Stimulated activated CD4-positive, alpha-beta T cell treated with anti-CD3 and anti-CD28 coated beads, Interleukin-1b, Interleukin-23, amount 100 ng/mL, for 48 hours (primary cell): ENCODE results near the gene CSNK1D.

ENCODE experiments used
- DNase-seq: peaks from one replicate; pipeline ENCODE4 v3.0.0-alpha.2; 2020

Gene CSNK1D

DNA sequence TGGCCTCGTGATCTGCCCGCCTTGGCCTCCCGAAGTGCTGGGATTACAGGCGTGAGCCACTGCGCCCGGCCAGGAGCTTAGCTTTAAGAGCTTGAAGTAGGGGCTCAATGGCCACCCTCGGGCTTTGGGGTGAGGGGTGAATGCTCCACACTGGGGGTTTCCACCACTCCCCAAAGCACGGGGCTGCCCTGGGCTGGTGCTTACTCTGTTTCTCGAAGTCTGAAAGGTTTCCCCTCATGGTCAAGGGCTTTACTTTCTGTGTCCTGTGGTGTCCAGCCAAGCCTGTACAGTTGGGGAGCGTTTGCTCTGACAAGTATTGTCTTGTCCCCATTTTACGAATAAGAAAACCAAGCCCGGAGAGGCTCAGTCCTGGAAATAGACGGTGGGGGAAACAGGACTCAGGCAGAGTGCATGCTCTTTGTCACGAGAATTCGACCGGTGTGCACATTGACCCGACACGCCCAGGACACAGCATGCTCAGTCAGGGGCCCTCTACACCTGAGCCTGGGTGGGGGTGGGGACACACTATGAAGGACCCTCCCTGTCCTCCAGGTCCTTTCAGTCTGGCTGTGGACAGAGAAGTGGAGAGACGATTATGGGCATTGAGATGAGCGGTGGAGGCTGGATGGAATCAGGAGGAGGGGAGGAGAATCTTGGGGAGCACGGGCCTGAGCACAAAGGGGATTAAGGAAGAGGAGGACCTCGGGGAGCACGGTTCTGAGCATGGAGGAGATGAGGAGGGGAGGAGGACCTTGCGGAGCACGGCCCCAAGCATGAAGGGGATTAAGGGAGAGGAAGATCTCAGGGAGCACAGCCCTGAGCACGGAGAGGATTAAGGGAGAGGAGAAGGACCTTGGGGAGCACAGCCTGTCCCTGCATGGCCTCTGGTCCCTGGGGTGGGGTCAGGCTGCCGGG lies 36.4 kb upstream of the CSNK1D start:
- no peak for DNase-seq

DNA sequence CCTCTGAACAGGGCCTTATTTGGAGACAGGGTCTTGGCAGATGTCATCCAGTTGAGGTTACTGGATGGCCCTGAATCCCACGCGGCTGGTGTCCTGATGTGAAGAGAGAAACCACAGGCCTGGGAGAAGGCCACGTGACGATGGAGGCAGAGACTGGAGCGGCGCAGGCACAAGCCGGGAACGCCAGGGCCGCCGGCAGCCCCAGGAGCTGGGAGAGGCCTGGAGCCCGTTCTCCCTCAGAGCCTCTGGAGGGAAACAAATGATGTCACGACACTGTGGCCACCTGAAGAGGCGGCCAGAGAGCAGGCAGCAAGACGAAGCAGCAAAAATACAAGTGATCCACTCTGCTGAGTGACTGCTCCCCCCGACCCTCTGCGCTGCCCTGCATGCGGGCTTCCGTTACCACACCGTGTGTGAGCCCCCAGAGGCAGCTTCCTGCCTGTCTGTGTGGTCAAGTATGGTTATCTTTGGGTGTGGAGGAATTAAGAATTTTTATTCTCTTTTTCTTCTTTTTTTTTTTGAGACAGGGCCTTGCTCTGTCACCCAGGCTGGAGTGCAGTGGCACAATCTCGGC lies 32.3 kb upstream of the CSNK1D start:
- no peak for DNase-seq

DNA sequence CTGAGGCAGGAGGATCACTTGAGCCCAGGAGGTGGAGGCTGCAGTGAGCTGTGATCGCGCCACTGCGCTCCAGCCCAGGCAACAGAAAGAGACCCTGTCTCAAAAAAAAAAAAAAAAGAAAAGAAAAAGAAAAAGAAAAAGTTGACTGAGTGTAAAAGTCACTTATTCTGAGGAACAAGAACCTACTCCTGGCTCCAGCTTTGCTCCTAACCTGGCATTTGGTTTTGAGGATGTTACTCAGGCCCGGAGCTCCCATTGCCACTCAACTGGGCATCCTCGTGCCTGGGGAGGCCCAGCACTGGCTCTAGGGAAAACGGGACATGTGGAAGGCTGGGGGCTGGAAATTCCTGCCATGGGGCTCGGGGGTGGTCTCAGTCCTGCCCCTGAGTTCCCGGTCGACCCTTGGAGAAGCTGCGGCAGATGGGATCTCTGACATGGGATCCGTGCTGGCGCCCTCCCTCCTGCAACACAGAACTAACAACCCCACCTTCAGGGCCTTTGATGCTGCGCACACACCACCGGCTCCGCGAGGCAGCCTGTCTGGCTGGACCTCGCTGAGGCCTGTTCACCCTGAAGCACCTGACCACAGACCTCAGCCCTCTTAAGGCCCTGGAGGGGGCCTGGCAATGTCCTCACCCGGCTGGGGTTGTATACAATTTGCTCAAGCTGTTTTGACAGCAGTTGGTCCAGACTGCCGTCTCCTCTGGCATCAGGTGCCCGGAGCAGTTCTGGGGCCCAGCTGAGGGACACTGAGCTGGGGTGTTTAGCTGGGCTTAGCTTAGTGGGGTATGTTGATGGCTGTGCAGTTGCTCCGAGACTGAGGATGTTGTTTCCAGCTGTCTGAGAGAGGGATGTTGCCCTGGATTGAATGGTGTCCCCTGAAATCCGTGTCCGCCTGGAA lies 31.6 kb upstream of the CSNK1D start:
- no peak for DNase-seq

DNA sequence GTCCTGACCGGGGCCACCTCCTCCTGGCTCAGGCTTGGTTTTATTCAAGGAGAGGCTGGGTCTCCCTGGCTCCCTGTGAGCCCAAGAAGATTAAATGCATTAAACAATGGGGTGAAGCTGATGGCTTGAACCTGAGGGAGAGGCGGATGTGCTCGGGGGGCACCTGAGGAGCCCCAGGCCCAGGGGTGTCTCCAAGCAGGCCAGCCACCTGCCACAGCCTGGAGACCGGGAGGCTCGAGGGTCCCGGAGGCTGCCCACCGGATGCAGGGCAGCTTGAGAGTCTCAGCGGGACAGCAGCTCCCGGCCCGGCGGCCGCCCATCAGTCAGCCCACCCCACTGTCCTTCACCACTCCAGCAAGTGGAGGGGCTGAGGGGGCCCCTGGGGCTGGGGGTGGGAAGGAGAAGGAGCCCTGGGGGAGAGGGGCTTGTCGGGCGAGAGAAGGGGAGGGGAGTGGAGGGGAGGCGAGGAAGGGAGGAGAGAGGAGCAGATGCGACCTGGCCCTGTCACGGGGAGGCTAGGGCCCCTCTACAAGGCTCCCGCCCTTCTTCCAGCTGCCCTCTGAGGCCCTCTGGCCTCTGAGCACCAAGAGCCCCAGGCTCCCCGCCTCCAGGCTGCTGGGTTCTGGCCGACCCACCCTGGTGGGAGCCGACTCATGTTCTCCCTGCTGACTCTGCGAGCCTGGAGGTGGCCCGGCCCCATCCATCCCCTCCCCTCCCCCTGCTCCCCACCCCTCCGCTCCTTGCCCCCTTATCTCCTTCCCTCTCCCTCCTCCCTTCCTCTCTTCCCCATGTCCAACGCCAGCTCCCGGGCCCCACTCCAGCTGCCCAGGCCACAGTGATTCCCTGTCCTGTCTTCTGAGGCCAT lies 30.7 kb upstream of the CSNK1D start:
- no peak for DNase-seq

DNA sequence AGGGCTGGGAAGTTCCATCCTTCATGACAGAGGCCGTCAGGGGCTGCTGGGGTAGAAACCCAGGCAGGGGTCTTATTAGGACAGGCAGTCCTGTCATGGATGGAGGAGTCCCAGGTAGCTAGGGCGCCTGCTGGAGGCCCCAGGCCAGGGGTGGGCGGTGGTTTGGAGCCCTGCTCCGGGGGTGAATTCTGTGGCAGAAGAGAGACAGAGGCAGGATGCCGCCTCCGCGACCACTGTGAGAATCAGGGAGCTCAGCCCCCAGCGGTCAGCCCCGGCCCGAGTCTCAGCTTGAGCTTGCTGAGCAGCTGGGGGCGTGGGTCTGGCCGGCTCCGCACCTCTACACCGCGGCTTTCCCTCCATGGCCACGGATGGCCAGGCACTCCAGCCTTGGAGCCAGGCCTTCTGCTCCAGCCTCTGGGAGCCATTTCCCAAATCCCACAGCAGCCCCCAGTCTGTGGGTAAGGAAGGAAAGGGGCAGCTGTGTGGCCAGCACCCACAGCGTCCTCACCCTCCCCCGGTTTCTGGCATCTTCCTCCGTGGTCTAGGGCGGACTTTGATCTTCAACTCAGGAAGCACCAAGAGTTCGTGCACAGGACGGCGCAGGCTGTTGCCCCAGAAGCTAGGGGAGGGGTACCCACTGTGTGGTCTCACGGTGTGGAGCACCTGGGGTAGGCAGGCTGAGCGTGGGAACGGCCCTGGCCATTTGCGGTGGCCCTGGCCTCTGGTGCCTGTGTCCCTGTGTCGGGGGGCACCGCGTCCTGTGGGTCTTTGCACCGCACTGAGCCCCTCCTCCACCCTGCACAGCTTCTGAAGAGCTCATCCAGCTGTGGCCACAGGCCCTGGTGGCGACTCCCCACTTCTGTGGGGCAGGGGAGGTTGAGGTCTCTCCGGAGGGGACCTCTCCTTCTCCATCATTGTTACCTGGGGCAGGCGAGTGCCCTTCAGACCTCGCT lies 29.8 kb upstream of the CSNK1D start:
- DNase-seq = peak; percentile 28

DNA sequence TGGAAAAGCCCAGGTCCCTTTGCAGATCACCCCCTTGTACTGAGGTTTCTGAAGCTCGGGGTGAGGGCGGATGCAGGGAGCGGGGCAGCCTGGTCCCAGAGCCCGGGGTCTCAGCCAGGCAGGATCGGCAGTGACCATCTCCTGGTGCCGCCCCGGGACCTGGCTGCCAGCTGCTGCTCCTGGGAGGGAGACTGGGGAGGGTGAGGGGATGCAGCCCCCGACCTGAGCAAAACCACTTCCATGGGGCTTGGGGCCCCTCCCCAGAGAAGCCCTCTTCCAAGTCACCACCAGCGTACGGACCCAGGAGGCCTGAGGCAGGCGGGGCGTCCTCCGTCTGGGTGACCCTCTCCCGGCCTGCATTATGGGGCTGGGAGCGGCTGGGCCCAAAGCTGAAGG lies 29.1 kb upstream of the CSNK1D start:
- DNase-seq = peak; percentile 22

DNA sequence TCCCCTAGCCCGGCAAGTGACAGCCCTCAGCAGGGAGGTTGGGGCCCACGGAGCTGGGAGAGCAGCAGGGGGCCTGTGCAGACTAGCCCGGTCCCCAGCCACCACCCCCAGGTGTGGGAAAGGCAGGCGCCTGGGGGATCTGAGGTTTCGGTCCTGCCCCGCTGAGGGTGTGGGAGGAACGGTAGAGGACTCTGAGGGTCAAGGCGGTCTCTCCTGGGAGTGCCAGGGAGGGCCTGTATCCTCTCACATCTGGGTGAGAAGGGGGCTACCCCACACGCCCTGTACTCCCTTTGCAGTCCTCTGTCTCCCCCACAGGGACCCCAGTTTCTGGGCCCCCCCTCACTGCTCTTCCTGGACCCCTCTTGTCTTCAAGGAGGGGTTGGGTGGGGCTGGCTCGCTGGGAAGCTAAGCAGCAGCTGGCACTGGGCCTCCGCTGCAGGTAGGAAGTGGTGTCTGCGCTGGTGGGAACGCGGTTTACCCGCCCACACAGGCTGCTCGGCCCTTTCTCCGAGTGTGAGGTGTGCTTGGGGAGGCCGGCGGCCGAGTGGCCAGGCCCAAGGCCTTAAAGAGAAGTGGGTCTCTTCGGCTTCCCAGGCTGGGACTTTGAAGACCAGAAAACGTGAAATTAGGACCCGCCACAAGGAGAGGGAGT lies 28.5 kb upstream of the CSNK1D start:
- peak; percentile 77 for DNase-seq

DNA sequence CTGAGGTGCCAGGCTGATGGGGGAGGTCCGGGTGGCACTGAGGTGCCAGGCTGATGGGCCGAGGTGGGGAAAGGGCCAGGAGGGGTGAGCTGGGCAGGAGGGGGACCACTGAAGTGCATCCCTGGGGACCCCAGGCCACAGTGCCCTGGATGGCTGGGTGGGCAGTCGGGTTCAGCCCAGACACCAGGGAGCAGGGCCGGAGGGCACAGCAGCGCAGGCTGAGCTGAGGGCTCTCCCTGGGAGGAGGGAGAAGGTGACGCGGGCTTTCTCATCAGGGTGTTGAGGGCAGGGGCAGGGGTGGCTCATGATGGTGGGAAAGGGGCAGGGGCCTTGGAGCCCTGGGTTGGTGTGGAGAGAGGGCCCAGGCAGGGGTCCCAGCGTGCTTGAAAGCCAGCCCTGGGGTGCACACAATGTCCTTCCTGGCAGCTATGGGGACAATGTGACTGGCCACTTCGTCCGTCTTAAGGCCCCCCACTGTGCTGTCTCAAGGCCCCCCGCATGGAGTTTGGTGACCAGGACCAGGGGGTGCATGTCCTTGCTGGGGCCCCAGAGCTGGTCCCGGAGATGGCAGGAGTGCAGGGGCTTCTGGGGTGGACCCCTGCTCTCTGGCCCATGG lies 27.9 kb upstream of the CSNK1D start:
- peak; percentile 39 for DNase-seq

DNA sequence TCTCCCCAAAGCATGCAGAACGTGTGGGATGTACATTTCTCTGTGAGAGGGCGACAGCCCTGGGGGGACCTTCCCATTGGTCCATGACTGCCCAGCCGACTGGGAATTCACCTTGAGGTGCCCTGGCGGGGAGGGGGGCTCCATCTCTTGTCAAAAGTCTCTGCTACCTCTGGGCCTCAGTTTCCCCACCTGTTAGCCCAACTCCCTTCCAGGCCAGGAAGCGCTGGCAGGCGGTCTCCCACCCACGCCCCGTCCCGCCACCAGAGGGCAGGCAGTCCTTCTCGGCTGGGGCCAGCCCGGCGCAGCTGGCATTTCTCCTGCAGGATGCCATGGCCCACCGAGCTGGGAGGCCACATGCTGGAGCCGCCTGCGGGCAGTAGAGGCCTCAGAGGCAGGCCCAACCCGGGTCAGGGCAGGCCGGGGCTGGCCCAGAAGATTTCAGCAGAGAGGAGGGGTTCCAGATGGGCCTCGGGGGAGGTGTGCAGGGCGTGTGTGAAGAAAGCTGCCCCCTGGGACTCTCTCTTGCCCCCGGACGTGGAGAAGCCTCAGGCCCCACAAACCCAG lies 27.3 kb upstream of the CSNK1D start:
- DNase-seq = peak; percentile 74

DNA sequence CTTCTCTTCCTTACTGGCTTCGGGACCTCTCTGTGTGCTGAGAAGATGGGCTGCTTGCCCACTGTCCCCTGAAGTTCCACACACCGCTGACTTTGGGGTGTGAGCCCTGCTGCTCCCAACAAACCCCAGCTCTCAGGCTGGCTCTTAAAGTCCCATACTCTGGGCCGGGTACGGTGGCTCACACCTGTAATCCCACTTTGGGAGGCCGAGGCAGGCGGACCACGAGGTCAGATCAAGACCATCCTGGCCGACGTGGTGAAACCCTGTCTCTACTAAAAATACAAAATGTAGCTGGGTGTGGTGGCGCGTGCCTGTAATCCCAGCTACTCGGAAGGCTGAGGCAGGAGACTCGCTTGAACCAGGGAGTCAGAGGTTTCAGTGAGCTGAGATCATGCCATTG lies 26.7 kb upstream of the CSNK1D start:
- DNase-seq = no peak

DNA sequence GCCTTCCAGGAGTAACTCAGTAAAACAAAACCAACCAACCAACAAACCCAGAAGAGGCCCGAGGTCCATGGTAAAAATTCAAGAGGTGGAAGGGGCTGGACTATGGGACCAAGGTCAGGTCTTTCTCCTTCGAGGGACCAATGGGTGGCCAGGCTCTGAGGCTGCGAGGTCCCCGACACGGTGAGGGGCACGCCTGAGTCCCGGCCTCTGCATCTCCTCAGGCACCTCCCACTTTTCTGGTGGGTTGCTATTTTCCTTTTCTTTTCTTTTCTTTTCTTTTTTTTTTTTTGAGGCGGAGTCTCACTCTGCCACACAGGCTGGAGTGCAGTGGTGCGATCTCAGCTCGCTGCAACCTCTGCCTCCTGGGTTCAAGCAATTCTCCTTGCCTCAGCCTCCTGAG lies 26.0 kb upstream of the CSNK1D start:
- DNase-seq = peak; percentile 79

DNA sequence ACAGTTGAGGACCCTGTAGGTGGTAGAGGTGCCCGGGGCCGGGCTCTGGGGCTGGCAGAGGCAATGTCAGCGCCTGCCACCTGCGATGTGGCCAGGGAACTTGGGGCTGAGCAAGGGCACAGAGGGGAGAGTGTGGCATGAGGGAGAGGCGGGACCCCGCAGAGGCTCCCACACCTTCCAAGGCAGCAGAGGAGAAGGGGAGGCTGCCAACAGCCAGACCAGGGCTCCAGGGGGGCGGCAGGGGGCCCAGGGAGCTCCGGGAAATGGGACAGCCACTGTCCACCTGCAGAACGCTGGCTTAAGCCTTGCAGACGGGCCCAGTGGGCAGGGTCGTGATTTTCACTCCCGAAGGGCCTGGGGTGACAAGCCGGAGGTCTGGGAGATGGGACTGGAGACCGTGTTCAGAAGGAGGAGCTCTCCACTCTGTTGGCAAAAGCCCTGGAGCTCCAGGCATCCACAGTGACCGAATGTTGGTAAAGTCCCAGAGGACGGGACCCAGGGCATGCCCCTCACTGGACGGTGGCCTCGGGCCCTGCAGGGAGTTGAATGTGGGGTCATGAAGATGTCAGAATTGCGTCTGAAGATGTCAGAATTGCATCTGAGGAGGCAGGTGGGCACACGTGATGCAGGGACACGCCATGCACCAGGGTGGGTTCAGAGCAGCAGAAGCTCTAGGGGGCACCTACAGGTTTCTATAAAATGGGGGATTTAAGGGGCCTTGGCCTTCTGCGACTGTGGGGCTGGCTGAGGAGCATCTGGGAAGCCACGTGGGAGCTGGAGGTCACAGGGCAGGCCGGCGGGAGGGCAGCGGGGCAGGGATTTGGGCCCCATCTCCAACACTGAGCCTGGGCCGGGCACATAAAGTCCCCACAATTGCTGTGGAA lies 25.3 kb upstream of the CSNK1D start:
- peak; percentile 32 for DNase-seq

DNA sequence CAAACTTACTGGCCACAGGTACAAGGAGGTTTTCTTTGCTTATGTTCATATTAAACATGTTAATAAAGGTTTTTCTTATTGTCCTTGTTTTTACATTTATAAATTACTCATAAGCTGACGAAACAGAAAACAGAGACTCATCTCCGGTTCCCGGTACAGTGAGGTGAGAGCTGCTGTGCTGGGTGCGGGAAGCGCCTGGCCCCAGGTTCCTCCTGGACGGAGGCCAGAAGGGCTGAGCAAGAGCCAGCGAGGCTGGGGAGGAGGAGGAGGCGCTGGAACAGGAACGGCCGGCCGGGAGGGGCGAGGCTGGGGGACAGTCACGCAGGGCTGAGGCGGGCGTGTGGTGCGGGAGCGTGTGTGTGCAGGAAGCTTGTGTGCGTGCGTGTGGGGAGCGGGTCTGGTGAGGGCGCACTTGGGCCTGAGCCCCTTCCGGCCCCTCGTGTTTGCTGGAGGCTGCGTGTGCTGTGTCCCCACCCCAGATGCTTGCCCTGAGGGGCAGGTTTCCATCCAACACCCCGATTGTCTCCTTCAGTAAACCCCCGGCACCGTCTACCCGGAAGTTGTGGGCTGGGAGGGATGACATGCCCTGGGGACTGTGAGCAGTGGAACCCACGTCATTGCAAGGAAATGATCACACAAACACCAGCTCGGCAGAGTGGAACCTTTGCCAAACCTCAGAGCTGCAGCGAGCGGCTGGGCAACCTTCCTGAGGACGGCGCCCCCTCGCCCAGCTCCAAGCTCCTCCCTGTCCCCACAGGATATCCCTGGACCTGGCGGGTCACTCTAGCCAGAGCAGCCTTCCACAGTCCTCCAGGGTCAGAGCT lies 24.4 kb upstream of the CSNK1D start:
- peak; percentile 96 for DNase-seq

DNA sequence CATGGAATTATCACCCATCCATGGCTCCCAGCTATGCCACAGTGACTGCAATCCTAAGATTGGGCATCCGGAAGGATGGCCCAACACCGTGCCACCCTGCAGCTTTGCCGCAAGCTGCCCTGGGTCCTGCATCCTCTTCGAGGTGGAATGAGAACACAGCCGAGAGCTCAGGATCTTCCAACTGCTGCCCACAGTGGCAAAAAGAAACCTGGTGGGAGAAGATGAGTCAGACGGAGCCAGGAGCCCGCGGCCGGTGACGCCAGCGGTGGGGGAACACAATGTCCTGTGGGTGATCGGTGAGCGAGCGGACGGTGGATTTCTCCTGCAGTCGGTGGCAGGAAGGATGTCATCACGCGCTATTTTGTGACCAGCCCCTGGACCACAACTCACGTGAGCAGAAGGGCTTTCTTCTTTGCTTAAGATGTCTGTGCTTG lies 23.8 kb upstream of the CSNK1D start:
- peak; percentile 94 for DNase-seq

DNA sequence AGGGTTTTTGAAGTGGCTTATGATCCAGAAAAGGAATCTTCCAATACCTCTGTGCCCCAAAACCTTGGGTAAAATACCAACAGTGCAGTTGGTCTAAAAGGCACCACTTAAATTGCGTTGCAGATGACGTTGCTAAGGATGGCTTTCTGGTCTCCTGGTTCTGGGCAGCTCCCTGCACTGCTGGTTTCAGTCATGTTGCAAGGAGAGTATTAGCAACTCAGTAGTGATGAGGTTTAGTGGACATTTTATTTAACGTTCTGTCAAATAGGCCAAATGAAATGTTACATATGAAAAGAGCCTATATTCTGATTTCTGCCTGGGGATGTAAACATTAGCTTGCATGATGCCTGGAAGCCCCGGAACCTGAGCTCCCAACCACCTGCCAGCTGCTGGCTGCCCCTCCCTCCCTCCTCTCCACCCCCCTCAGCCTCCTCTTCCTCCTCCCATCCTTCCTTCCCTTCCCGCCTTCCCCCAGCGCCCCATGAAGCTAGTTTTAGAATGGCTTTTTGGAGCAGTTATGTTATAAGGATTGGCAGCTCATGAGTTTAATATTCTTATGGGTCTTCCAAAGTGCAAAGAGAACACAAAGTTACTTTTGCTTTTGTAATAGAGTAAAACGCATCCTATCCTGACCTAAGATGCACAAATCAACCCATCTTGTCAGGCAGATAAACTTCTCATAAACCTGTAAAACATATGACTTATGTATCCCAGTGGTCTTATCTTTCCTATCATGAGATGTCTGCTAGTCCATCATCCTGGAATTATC lies 23.2 kb upstream of the CSNK1D start:
- no peak for DNase-seq

DNA sequence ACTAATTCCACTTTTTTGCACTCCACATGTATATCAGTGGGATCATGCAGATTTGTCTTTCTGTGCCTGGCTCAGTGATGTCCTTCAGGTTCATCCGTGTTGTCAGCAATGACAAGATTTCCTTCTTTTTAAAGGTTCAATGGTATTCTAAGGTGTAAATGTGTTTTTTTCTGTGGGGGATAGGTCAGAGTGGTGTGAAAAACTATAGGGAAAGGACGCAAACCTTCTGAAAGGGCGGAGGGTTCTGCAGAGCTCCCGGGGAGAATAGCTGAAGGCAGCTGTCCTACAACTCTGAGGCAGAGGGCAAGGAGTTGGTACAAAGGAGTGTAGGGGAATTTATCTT lies 21.9 kb upstream of the CSNK1D start:
- DNase-seq = no peak
